HG02938 (cell line): Measurements from ENCODE around the gene TRIM41.
A peak's percentile ranks its signal among the peaks of the same experiment; 100 is the strongest.
"Not testable (repeated sequence)": the region's sequence is repeated elsewhere in the genome, so short reads cannot be mapped to it uniquely, and the experiment has no call there.

ENCODE experiments used
- ATAC-seq: cut with Tn5 transposase; IDR thresholded peaks from one replicate; pipeline ENCODE4 v1.9.1; 2021; ENCODE audit warnings: mild to moderate bottlenecking, moderate library complexity; ENCODE audit not compliant: unreplicated experiment

The TRIM41 gene

GRCh38 chr5:181223058-181223728 lies at the start of gene TRIM41:
TRIM41 (plus strand) TSS chr5:181223281; CDS start chr5:181224000, 719 bp downstream.
- peak; percentile 57 for ATAC-seq

DNA sequence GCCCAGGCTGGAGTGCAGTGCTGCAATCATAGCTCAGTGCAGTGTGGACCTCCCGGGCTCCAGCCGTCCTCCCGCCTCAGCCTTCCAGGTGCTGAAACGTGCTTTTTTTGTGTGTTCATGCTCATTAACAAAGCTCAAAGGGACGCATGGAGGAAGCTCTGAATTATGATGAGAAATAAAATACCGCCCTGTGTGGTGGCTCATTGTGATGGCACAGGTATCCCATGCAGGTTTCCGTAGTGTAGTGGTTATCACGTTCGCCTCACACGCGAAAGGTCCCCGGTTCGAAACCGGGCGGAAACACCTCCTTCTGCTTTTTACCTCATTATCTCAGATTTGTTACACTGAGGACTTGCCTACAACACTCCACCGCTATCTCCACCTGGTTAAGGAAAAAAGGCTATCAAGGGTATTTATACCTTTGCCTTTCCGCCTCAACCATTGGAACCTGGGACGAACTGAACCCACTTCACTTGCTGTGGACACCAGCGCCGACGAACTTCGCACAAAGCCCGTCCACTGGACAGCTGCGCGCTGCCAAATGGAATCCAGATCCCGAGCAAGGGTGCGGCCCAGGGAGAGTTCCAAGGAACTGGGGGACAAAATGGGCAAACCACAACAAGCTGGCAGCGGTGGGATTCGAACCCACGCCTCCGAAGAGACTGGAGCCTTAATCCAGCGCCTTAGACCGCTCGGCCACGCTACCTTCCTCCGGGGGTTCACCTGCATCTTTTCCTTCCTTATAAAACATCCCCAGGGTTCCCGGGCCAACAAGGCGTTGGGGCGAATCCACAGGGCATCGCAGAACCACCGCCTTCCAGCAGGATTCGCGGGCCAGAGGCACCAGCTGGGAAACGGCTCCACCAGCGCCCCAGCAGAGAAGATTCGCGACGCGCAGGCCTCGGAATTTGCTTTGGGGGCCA lies 49.4 kb upstream of the TRIM41 start:
- ATAC-seq = peak; percentile 65

DNA sequence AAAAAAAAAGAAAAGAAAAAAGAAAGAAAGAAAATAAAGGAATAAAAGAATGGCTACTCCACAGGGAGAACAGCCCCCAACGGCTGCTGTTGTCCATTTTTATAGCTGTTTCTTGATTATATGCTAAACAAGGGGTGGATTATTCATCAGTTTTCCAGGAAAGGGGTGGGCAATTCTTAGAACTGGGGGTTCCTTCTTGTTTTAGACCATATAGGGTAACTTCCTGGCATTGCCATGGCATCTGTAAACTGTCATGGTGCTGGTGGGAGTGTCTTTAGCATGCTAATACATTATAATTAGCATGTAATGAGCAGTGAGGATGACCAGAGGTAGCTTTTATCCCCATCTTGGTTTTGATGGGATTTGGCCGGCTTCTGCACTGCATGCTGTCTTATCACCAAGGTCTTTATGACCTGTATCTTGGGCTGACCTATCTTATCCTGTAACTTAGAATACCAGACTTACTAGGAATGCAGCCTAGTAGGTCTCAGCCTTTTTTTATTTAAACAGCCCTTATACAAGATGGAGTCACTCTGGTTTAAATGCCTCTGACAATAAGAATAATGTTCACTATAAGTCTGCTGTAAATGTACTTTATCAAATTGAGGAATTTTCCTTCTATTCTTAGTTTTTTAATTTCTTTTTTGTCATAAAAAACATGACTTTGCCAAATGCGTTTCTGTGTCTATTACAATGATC lies 46.7 kb upstream of the TRIM41 start:
- no peak for ATAC-seq

GRCh38 chr5:181177559-181177958 lies 45.5 kb upstream of the TRIM41 start:
- not testable (repeated sequence) for ATAC-seq

GRCh38 chr5:181181650-181182565 lies 41.2 kb upstream of the TRIM41 start:
- peak; percentile 50 for ATAC-seq

DNA sequence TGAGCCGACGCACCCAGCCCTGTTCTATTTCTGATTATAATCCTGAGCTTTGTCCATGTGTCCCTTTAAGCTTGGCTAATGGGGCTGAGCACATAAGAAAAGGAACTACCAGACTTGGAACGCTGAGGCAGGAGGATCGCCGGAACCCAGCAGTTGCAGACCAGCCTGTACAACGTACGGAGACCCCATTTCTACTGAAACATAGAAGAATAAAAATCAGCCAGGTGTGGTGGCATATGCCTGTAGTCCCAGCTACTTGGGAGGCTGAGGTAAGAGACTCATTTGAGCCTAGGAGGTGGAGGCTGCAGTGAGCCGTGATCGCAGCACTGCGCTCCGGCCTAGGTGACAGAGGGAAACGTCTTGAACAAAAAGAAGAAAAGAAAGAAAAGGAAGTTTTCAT lies 40.4 kb upstream of the TRIM41 start:
- ATAC-seq = no peak

DNA sequence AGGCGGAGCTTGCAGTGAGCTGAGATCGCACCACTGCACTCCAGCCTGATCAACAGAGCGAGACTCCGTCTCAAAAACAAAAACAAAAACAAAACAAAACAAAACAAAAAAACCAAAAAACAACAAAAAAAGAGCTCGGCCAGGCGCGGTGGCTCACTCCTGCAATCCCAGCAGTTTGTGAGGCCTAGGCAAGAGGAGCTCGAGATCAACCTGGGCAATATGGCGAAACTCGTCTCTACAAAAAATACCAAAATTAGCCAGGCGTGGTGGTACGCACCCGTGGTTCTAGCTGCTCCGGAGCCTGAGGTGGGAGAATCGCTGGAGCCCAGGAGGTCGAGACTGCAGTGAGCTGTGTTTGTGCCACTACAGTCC lies 38.2 kb upstream of the TRIM41 start:
- ATAC-seq = no peak

DNA sequence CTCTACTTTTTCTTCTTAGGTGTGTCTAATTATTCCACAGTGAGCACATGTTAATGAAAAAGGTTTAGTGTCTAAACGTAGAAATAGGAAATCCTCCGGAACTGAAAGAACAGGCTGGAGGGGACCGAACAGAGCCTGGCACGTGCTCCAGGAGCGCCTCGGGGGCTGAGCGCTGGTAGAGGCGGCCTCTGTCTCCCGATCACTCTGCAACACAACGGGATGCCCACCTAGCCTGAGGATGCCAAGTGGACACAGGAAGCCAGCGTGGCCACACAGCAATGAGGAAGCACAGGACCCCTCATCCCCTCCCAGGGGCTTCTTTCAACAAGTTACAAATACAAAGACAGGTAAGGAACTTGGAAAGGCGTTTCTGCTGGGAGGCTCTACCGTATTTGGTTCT lies 37.5 kb upstream of the TRIM41 start:
- ATAC-seq = no peak

DNA sequence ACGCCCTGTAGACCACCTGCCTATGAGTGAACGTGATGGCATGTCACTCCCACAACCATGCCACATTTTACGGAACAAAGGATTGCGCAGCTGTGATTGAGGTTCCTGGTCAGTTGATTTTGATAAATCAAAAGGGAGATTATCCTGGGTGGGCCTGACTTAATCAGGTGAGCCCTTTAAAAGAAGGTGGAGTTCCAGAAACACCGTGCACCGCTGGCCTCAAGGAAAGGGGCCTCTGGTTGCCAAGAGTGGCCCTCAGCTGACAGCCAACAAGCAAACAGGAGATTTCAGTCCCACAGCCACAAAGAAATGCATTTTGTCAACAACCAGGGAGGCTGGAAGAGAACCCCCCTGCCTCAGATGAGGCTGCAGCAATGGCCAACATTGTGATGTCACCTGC lies 37.1 kb upstream of the TRIM41 start:
- ATAC-seq = no peak

GRCh38 chr5:181186986-181187499 lies 36.0 kb upstream of the TRIM41 start:
- ATAC-seq = no peak

DNA sequence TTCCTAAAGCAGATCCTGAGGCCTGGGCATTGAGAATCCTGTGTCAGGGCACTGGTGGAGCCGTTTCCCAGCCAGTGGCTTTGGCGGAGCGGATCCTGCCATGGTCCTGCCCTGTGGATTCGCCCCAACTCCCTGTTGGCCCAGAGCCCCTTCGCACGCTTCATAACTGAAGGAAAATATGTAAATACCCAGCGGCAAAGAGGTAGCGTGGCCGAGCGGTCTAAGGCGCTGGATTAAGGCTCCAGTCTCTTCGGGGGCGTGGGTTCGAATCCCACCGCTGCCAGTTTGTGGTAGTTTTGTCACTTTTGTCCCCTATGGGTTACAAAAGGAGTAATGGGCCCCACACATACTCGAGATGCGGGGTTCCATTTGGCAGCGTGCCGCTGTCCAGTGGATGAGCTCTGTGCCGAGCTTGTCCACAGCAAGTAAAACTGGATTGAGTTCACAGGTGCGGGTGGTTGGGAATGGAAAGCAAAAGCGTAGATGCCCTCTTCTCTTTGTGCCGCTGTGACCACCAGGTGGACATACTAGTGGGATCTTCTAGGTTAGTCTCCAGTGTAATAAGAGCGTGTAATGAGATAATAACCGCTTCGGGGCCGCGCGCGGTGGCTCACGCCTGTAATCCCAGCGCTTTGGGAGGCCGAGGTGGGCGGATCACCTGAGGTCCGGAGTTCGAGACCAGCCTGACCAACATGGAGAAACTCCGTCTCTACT lies 35.4 kb upstream of the TRIM41 start:
- ATAC-seq = no peak

DNA sequence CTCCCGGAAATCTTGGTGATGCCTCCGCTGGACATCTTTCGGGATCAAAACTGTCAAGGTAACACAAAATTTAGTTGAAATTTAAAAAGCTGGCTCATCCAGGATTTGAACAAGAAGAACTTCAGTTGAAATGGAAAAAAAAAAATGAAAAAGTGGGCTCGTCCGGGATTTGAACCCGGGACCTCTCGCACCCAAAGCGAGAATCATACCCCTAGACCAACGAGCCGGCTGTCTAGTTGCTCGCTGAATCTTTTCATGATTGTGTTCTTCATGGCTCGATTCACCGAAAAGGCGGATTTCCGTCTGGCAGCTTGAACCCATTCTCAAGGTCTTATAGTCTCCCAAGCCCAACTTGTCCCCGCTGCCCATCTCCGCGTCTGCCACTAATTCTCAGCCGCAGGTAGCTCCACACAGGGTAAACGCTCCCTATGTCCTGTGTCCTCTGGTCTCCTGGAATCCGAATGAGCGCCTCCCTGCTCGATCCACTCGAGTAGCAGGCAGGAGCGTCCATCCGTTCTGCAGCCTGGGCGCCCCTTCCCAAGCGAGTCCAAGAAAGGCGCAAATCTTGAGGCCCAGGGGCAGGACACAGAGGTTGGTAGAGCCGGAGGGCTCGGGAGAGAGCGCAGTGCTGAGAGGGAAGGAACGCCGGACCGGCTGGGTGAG lies 34.2 kb upstream of the TRIM41 start:
- no peak for ATAC-seq

DNA sequence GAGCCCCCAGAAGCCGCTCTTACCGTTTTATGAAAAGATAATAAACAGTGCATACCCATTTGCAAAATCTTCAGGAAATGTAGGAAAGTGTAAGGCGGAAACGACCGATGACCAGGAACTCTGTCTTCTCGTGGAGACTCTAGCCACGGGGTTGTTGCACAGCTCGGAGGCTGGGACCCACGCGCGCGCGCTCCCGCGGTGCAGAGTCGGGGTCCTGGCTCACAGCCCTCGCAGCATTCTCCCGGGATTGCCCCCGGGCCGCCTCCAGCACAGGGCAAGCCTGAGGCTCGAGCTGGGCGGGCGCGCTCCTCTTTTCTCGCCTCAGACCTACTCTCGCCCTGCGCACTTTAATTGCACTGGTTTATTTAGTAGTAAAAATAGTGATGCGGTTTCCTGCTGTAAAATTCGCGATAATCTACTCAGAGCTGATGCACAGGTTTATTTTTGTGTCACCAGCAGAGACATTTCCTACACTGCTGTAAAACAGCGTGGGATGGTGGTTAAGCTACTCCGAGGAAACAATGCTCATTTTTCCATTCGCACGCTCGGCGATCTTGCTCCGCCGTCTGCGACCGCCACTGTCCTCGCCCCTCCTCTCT lies 33.6 kb upstream of the TRIM41 start:
- ATAC-seq = no peak

- ATAC-seq = no peak
Observed at GRCh38 chr5:181189962-181190710, 32.9 kb upstream of the TRIM41 start.

DNA sequence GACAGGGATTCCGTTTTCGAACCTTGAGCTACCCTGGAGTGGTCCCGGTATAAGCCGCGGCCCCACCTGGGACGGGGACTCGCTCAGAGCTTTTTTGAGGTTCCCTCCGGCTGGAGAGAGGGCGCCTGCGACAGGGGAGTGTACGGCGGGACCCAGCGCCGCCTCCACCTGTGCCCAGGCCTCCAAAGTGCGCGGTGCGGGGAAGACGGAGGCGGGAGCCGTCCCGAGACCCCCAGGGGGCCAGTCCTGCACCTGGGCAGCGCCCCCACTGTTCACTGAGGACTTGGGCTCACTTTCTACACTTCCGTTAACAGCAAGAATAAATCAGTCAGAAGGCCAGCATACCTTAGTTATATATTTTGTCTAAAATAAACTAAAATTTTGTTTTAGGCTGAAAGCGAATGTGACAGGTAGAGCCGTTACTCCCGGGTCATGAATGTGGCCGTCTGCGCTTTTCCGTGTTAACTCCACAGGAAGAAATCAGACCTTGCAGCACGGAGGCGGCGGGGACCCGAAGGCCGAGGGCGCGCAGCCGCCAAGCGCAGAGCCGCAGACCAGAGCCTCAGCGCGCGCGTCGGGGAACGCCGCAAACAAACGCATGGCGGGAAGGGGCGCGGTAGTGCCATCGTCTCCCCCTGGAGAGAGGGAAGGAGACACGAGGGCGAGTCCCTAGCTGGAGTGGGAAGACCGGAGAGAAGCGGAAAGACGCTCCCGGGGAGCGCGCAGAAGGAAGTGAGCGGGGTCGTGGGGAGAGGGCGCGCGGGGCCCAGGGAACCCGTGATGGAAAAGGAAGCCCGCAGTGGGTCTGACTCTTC lies 32.2 kb upstream of the TRIM41 start:
- ATAC-seq = peak; percentile 6

GRCh38 chr5:181191526-181192336 lies 31.4 kb upstream of the TRIM41 start:
- peak; percentile 48 for ATAC-seq
